Measurements from ENCODE around the gene HRG.
"Not testable (repeated sequence)": the region's sequence is repeated elsewhere in the genome, so short reads cannot be mapped to it uniquely, and the experiment has no call there.

The HRG gene

GRCh38 chr3:186624598-186624997 is 41.2 kb upstream of the HRG start:
- no peaks in the 10 kb centered on the region for H3K4me1 ChIP-seq (ENCODE audit: control insufficient read depth, insufficient read depth, low read length)
- H3K36me3 ChIP-seq (ENCODE audit: control insufficient read depth, insufficient read depth, low read length) = no peaks in the 10 kb centered on the region
- H3K4me3 ChIP-seq (ENCODE audit: insufficient read depth, low read depth, low read length) = no peak overlapping the region
- WGBS, 2 experiments = 92 to 94% methylated on average over 4 of the region's 4 CpGs
- H3K27me3 ChIP-seq (ENCODE audit: control insufficient read depth, insufficient read depth, low read length, poor library complexity, severe bottlenecking) = no peaks in the 10 kb centered on the region
- no peak overlapping the region for H3K27ac ChIP-seq (ENCODE audit: insufficient read depth, low read depth, low read length, poor library complexity, severe bottlenecking)
- no peaks in the 10 kb centered on the region for H3K9me3 ChIP-seq (ENCODE audit: control insufficient read depth, low read length)

GRCh38 chr3:186625600-186626042 is 40.2 kb upstream of the HRG start:
- H3K4me3 ChIP-seq (ENCODE audit: insufficient read depth, low read depth, low read length) = no peak overlapping the region
- H3K27me3 ChIP-seq (ENCODE audit: control insufficient read depth, insufficient read depth, low read length, poor library complexity, severe bottlenecking) = no peaks in the 10 kb centered on the region
- no peaks in the 10 kb centered on the region for H3K9me3 ChIP-seq (ENCODE audit: control insufficient read depth, low read length)
- 94 to 96% methylated on average over 4 of the region's 4 CpGs for WGBS, 2 experiments
- H3K36me3 ChIP-seq (ENCODE audit: control insufficient read depth, insufficient read depth, low read length) = no peaks in the 10 kb centered on the region
- no peak overlapping the region for H3K27ac ChIP-seq (ENCODE audit: insufficient read depth, low read depth, low read length, poor library complexity, severe bottlenecking)
- H3K4me1 ChIP-seq (ENCODE audit: control insufficient read depth, insufficient read depth, low read length) = no peaks in the 10 kb centered on the region

GRCh38 chr3:186626254-186626847 is 39.5 kb upstream of the HRG start:
- Histone ChIP-seq H3K27me3 (ENCODE audit: control insufficient read depth, insufficient read depth, low read length, poor library complexity, severe bottlenecking) (no peaks in the 10 kb centered on the region), H3K4me1 (ENCODE audit: control insufficient read depth, insufficient read depth, low read length) (no peaks in the 10 kb centered on the region), H3K27ac (ENCODE audit: insufficient read depth, low read depth, low read length, poor library complexity, severe bottlenecking) (no peak overlapping the region), H3K36me3 (ENCODE audit: control insufficient read depth, insufficient read depth, low read length) (no peaks in the 10 kb centered on the region), H3K9me3 (ENCODE audit: control insufficient read depth, low read length) (no peaks in the 10 kb centered on the region), H3K4me3 (ENCODE audit: insufficient read depth, low read depth, low read length) (no peak overlapping the region)
- 87 to 90% methylated on average over 7 of the region's 7 CpGs for WGBS, 2 experiments

- Histone ChIP-seq H3K4me1 (ENCODE audit: control insufficient read depth, insufficient read depth, low read length) (no peaks in the 10 kb centered on the region), H3K4me3 (ENCODE audit: insufficient read depth, low read depth, low read length) (no peak overlapping the region)
- WGBS, 2 experiments = 96 to 98% methylated on average over 5 to 7 of the region's 7 CpGs
Measured at GRCh38 chr3:186627852-186628414, 37.9 kb upstream of the HRG start.

GRCh38 chr3:186628756-186629155 is 37.1 kb upstream of the HRG start:
- WGBS, 2 experiments = 93 to 97% methylated on average over 6 of the region's 7 CpGs
- no peak overlapping the region for H3K4me3 ChIP-seq (ENCODE audit: insufficient read depth, low read depth, low read length)
- H3K27me3 ChIP-seq (ENCODE audit: control insufficient read depth, insufficient read depth, low read length, poor library complexity, severe bottlenecking) = no peaks in the 10 kb centered on the region
- no peaks in the 10 kb centered on the region for H3K9me3 ChIP-seq (ENCODE audit: control insufficient read depth, low read length)
- H3K4me1 ChIP-seq (ENCODE audit: control insufficient read depth, insufficient read depth, low read length) = no peaks in the 10 kb centered on the region
- no peaks in the 10 kb centered on the region for H3K36me3 ChIP-seq (ENCODE audit: control insufficient read depth, insufficient read depth, low read length)
- no peak overlapping the region for H3K27ac ChIP-seq (ENCODE audit: insufficient read depth, low read depth, low read length, poor library complexity, severe bottlenecking)

More at GRCh38 chr3:186627852-186628414, 37.9 kb upstream of the HRG start:
- Histone ChIP-seq H3K27me3 (ENCODE audit: control insufficient read depth, insufficient read depth, low read length, poor library complexity, severe bottlenecking) (no peaks in the 10 kb centered on the region), H3K9me3 (ENCODE audit: control insufficient read depth, low read length) (no peaks in the 10 kb centered on the region), H3K27ac (ENCODE audit: insufficient read depth, low read depth, low read length, poor library complexity, severe bottlenecking) (no peak overlapping the region), H3K36me3 (ENCODE audit: control insufficient read depth, insufficient read depth, low read length) (no peaks in the 10 kb centered on the region)

- no peak overlapping the region for H3K27ac ChIP-seq (ENCODE audit: insufficient read depth, low read depth, low read length, poor library complexity, severe bottlenecking)
- H3K27me3 ChIP-seq (ENCODE audit: control insufficient read depth, insufficient read depth, low read length, poor library complexity, severe bottlenecking) = no peaks in the 10 kb centered on the region
- no peaks in the 10 kb centered on the region for H3K9me3 ChIP-seq (ENCODE audit: control insufficient read depth, low read length)
- 92 to 93% methylated on average over 6 of the region's 6 CpGs for WGBS, 2 experiments
- H3K4me3 ChIP-seq (ENCODE audit: insufficient read depth, low read depth, low read length) = no peak overlapping the region
- H3K36me3 ChIP-seq (ENCODE audit: control insufficient read depth, insufficient read depth, low read length) = no peaks in the 10 kb centered on the region
- H3K4me1 ChIP-seq (ENCODE audit: control insufficient read depth, insufficient read depth, low read length) = no peaks in the 10 kb centered on the region
Measured at GRCh38 chr3:186630950-186631641, 34.7 kb upstream of the HRG start.

GRCh38 chr3:186633481-186633880 is 32.3 kb upstream of the HRG start:
- Histone ChIP-seq H3K27ac (ENCODE audit: insufficient read depth, low read depth, low read length, poor library complexity, severe bottlenecking) (no peak overlapping the region), H3K9me3 (ENCODE audit: control insufficient read depth, low read length) (no peaks in the 10 kb centered on the region), H3K4me3 (ENCODE audit: insufficient read depth, low read depth, low read length) (no peak overlapping the region), H3K4me1 (ENCODE audit: control insufficient read depth, insufficient read depth, low read length) (no peaks in the 10 kb centered on the region), H3K36me3 (ENCODE audit: control insufficient read depth, insufficient read depth, low read length) (no peaks in the 10 kb centered on the region), H3K27me3 (ENCODE audit: control insufficient read depth, insufficient read depth, low read length, poor library complexity, severe bottlenecking) (no peaks in the 10 kb centered on the region)

GRCh38 chr3:186634207-186634606 is 31.6 kb upstream of the HRG start:
- not testable (repeated sequence) for H3K4me3 ChIP-seq (ENCODE audit: insufficient read depth, low read depth, low read length); H3K9me3 ChIP-seq (ENCODE audit: control insufficient read depth, low read length); H3K36me3 ChIP-seq (ENCODE audit: control insufficient read depth, insufficient read depth, low read length); H3K4me1 ChIP-seq (ENCODE audit: control insufficient read depth, insufficient read depth, low read length); H3K27me3 ChIP-seq (ENCODE audit: control insufficient read depth, insufficient read depth, low read length, poor library complexity, severe bottlenecking); H3K27ac ChIP-seq (ENCODE audit: insufficient read depth, low read depth, low read length, poor library complexity, severe bottlenecking)
- WGBS, 2 experiments = 93 to 100% methylated on average over 1 to 5 of the region's 5 CpGs

- Histone ChIP-seq H3K4me3 (ENCODE audit: insufficient read depth, low read depth, low read length) (no peak overlapping the region), H3K36me3 (ENCODE audit: control insufficient read depth, insufficient read depth, low read length) (no peaks in the 10 kb centered on the region), H3K27ac (ENCODE audit: insufficient read depth, low read depth, low read length, poor library complexity, severe bottlenecking) (no peak overlapping the region), H3K9me3 (ENCODE audit: control insufficient read depth, low read length) (no peaks in the 10 kb centered on the region), H3K4me1 (ENCODE audit: control insufficient read depth, insufficient read depth, low read length) (peaks cover under 1% of the 10 kb centered on the region), H3K27me3 (ENCODE audit: control insufficient read depth, insufficient read depth, low read length, poor library complexity, severe bottlenecking) (no peaks in the 10 kb centered on the region)
- WGBS, 2 experiments = 95 to 97% methylated on average over 3 of the region's 3 CpGs
Measured at GRCh38 chr3:186635532-186635931, 30.3 kb upstream of the HRG start.

- WGBS, 2 experiments = 90 to 91% methylated on average over 6 to 7 of the region's 7 CpGs
- H3K4me1 ChIP-seq (ENCODE audit: control insufficient read depth, insufficient read depth, low read length) = peaks cover 5% of the 10 kb centered on the region
- H3K9me3 ChIP-seq (ENCODE audit: control insufficient read depth, low read length) = no peaks in the 10 kb centered on the region
- H3K27ac ChIP-seq (ENCODE audit: insufficient read depth, low read depth, low read length, poor library complexity, severe bottlenecking) = no peak overlapping the region
- H3K4me3 ChIP-seq (ENCODE audit: insufficient read depth, low read depth, low read length) = no peak overlapping the region
- no peaks in the 10 kb centered on the region for H3K36me3 ChIP-seq (ENCODE audit: control insufficient read depth, insufficient read depth, low read length)
- H3K27me3 ChIP-seq (ENCODE audit: control insufficient read depth, insufficient read depth, low read length, poor library complexity, severe bottlenecking) = no peaks in the 10 kb centered on the region
Measured at GRCh38 chr3:186636536-186636935, 29.3 kb upstream of the HRG start.

Measured in ectodermal cell (in vitro differentiated cells).